ENCODE results near the gene C5orf58.

Gene C5orf58

GRCh38 chr5:170206958-170207357 lies 25.8 kb upstream of the C5orf58 start:
- no peak overlapping the region for H3K4me3 ChIP-seq (ENCODE audit: low read depth, low read length)
- DNase-seq (ENCODE audit: low read depth), result no peak

GRCh38 chr5:170211575-170212334 lies 21.0 kb upstream of the C5orf58 start:
- no peak for TF ChIP-seq CTCF (IDR thresholded peaks at IDR 0.05; ENCODE audit: insufficient read depth, low read depth, low read length, missing control alignments)
- DNase-seq (ENCODE audit: low read depth), result no peak
- H3K4me3 ChIP-seq (ENCODE audit: low read depth, low read length), result no peak overlapping the region

More at GRCh38 chr5:170206958-170207357, 25.8 kb upstream of the C5orf58 start:
- no peak for TF ChIP-seq CTCF (IDR thresholded peaks at IDR 0.05; ENCODE audit: insufficient read depth, low read depth, low read length, missing control alignments)

- DNase-seq (ENCODE audit: low read depth), result peak; percentile 55
- TF ChIP-seq CTCF (IDR thresholded peaks at IDR 0.05; ENCODE audit: insufficient read depth, low read depth, low read length, missing control alignments), result peak; percentile 60
- no peak overlapping the region for H3K4me3 ChIP-seq (ENCODE audit: low read depth, low read length)
These were observed 16.4 kb upstream of the C5orf58 start for GRCh38 chr5:170216257-170216864.

- no peak for DNase-seq (ENCODE audit: low read depth)
- no peak overlapping the region for H3K4me3 ChIP-seq (ENCODE audit: low read depth, low read length)
- TF ChIP-seq CTCF (IDR thresholded peaks at IDR 0.05; ENCODE audit: insufficient read depth, low read depth, low read length, missing control alignments), result no peak
These were observed 15.0 kb upstream of the C5orf58 start for GRCh38 chr5:170217831-170218230.

- H3K4me3 ChIP-seq (ENCODE audit: low read depth, low read length), result no peak overlapping the region
- TF ChIP-seq CTCF (IDR thresholded peaks at IDR 0.05; ENCODE audit: insufficient read depth, low read depth, low read length, missing control alignments), result no peak
- DNase-seq (ENCODE audit: low read depth), result no peak
These were observed 14.1 kb upstream of the C5orf58 start for GRCh38 chr5:170218726-170219125.

- H3K4me3 ChIP-seq (ENCODE audit: low read depth, low read length), result no peak overlapping the region
- no peak for TF ChIP-seq CTCF (IDR thresholded peaks at IDR 0.05; ENCODE audit: insufficient read depth, low read depth, low read length, missing control alignments)
- DNase-seq (ENCODE audit: low read depth), result no peak
These were observed 13.2 kb upstream of the C5orf58 start for GRCh38 chr5:170219615-170220014.
